NCI-H2227 (cell line): ENCODE measurements around the gene DLX2.
A peak's percentile ranks its signal among the peaks of the same experiment; 100 is the strongest.
"Not testable (repeated sequence)": the region's sequence is repeated elsewhere in the genome, so short reads cannot be mapped to it uniquely, and the experiment has no call there.

Source experiments
- DNase-seq: peaks from one replicate; lab custom pipeline; 2025; ENCODE audit not compliant: unreplicated experiment; lab: John Stamatoyannopoulos, UW

DLX2 gene

DNA sequence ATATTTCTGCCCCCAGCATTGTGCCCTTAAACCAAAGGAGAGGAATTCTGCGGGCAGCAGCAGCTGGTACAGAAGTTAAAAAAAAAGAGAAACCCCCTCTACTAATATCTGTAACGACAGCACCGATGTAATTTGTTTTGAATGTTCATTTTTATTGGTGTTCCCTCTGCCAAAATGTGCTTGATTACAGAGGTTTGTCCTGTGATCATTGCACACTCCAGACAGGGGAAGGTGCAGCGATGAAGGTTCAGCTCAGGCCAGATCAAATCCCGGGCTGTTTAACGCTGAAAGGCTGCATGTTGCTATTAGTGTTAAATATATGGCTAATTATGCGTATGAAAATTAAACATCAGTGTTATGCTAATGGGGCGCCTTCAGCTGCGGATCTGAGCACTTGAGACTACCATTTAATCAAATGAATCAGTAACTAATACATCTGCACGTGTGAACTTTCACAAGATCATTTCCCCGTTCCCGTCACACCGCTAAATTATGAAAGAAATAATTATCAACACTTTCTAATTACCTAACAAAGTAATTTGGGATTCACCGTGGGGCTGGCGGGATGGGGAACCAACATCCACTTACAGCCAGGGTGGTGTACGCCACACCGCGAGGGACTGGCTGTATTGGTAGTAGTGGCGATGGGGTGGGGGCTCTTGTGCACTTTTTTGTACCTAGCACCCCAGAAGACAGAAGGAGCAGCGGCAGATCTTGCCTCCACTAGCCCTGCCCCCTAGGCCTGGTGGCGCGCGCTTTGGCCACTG lies 18.9 kb downstream of the DLX2 start:
- DNase-seq: no peak

GRCh38 chr2:172082944-172083627 lies 19.6 kb downstream of the DLX2 start:
- DNase-seq: no peak

- DNase-seq: no peak
These were observed 20.4 kb downstream of the DLX2 start for GRCh38 chr2:172082105-172082943.

DNA sequence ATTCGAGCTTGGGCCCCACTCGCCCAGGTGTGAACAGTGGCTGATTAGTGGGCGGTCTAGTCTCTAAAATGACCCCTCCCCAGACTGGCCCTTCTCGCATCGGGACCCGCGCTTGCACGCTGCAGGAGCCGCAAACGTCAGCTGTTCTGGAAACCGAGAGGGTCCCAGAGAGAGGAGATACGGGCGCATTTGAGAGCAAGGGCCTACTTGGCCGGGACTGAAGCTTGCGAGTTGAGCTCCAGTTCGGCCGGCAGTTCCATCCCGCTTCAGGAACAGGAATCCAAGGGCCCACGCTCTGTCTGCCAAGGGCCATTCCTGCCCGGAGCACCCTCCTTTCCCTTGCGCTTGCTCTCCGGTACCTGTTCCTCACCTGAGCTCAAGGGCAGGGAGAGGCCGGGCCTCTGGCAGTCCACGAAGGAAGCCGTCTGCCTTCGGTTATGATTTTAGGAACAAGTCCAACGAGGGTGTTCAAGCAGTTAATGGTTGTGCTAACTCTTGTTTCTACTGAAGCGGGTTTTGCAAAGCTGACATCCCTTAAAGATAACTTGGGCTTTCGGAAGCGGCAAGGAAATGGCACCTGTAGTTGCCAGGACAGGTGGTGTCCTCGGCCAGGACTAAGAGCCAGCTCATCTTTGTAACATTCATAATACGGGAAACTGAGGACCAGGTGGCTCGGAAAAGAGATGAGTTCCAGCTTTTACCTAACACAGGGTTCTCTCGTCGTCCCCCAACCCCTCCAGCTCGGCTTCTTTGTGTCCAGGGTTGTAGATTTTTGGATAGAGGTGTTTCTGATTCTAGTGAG lies 21.3 kb downstream of the DLX2 start:
- no peak for DNase-seq

DNA sequence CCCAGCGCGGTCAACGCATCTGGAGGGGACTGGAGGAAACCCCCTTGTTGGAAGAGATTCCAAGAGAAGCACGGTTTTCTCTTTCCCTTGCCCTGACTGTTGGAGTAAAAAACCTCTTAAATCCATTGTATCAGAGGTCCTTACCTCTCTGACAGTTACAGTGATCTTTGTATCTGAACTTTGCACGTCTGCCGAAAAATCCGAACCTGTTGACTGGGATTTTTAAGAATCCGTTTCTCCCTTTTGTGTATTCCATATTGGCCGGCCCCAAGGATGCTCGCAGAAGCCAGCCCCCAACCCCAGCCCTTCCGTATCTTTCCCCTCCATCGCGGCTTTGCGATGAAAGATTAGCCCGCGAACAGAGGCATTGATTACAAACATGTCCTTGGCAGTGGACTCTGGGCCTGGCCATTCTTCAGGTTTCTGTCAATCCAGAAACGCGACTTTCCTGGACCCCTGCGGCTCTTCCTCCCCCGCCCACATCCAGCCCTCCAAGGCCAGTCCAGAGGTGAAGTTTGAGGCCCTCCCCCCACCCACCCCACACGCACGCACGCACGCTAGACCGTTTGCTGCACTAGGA lies 22.0 kb downstream of the DLX2 start:
- DNase-seq: no peak

DNA sequence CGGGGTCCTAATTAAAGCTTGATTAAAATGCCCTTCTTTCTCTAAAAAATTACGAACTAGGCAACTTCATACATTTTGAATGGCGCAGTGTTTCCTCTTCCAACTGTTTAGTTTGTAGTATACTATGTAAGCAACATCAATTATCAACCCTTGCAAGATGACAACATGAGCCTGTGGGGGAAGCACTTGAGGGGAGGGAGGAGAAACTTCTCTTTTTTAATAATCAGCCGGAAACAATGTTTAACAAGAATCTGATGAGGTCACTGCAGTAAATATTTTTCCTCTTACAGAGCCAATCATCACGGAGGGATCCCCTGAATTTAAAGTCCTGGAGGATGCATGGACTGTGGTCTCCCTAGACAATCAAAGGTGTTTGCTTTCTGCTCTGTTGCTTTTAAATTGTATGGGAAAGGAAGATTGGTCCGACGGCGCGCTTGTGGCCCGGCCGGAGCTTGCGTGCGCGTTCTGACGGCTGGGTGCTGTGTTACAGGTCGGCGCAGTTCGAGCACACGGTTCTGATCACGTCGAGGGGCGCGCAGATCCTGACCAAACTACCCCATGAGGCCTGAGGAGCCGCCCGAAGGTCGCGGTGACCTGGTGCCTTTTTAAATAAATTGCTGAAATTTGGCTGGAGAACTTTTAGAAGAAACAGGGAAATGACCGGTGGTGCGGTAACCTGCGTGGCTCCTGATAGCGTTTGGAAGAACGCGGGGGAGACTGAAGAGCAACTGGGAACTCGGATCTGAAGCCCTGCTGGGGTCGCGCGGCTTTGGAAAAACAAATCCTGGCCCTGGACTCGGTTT lies 22.7 kb downstream of the DLX2 start:
- no peak for DNase-seq

- no peak for DNase-seq
These were observed 23.3 kb downstream of the DLX2 start for GRCh38 chr2:172079416-172079815.

DNA sequence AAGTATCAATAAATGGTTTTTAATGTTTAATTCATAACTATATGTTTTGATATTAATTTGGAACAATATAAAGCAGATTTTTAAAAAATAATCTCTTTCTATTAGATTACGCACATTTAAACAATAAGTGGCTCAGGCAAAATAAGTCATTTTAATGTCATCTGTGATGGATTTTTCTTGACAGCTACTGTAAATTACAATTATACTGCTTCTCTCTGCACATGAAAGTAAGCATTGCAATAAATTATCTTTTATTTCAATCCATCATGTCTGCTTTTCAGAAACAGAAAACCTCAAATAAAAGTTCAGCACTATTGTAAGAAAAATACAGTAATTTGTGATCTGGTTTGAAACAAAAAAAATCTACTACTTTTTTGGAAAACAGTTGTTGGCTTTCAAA lies 28.4 kb downstream of the DLX2 start:
- DNase-seq: no peak

- no peak for DNase-seq
These were observed 29.2 kb downstream of the DLX2 start for GRCh38 chr2:172073518-172073917.

- DNase-seq: peak; percentile 100
These were observed 30.0 kb downstream of the DLX2 start for GRCh38 chr2:172072706-172073105.

DNA sequence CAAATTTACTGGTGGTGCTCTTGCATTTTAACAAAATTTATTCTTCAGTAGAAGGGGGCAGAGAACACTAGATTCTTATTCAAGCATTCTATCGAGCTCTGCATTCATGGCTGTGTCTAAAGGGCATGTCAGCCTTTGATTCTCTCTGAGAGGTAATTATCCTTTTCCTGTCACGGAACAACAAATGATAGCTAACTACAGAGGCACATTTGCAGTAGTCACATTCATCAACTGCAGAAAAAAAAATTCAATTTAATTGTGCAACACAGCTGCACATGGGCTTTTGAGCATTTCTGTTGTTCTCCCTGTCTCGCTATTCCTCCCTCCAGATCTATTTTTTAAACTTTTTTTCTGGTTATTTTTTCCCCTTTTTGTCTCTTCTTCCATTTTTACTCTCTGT lies 30.4 kb downstream of the DLX2 start:
- DNase-seq: peak; percentile 92

- no peak for DNase-seq
These were observed 31.8 kb downstream of the DLX2 start for GRCh38 chr2:172070936-172071335.

DNA sequence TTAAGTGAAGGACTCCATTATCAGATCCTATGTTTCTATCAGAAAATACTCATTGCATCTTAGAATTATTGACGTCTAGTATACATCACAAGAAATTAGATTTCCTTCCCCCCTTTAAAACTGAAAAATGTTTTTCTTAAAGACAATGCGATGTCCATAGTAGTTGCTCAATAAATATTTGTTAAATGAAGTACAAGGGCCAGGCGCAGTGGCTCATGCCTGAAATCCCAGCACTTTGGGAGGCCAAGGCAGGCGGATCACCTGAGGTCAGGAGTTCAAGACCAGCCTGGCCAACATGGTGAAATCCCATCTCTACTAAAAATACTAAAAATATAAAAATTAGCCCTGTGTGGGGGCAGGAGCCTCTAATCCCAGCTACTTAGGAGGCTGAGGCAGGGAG lies 34.8 kb downstream of the DLX2 start:
- not testable (repeated sequence) for DNase-seq

GRCh38 chr2:172066394-172066886 lies 36.3 kb downstream of the DLX2 start:
- peak; percentile 98 for DNase-seq

DNA sequence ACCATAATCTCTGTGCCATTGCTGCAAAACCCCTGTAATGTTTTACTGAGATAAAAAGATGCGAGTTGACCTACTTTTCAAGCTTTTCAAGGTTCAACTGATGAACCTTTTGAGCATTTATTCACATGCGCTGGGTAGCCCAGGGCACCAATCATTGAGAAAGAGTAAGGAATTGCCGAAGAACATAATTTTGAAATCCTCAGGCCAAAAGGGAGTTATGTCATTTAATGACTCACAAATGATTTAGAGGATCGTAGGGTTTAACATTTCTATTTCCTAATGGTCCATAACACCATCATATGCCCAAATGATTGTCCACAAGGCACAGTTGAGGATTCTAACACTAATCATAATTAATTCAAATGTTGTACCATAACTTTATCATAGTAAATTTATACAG lies 37.6 kb downstream of the DLX2 start:
- DNase-seq: no peak

DNA sequence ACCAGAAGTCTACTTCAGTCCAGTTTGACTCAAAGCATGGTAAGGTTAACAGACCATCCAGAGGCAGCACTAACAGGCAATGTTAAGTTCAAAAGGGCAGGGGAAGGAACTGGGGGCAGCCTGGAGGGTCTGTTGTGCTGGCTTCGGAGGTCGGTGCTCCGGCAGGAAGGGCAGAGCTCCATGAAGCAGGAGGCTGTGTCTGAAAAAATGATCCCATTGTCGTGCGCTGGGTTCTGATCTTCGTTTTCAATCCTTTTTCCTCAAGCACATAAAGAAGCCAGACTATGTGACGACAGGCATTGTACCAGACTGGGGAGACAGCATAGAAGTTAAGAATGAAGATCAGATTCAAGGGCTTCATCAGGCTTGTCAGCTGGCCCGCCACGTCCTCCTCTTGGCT lies 39.3 kb downstream of the DLX2 start:
- no peak for DNase-seq

DNA sequence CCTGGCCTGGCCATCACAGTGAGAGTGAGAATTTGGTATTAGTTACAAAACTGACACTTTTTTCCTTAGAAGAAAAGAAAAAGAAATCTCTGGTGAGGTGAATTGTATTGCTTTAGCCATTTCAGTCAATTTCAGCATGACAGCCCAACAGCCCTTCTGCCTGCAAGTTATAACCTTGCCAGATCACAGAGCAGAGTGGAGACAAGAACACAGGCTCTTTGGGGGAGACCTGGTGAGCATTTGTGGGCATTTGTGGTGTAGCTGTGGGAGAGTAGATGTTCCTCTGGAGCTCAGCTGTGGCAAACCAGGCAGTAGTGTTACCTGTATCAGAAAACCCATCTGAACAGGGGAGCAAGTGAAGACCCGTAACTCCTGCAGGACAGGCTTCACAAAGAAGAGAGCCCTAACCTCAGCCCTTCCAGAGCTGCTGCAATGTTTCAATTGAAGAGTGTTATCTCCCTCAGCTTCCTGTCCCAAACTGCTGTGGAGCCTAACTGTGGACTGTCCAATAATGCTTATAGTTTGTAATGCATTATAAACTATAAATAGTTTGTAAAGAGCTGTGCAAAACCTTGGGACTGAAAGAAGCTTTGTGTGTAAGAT lies 40.2 kb downstream of the DLX2 start:
- no peak for DNase-seq

DNA sequence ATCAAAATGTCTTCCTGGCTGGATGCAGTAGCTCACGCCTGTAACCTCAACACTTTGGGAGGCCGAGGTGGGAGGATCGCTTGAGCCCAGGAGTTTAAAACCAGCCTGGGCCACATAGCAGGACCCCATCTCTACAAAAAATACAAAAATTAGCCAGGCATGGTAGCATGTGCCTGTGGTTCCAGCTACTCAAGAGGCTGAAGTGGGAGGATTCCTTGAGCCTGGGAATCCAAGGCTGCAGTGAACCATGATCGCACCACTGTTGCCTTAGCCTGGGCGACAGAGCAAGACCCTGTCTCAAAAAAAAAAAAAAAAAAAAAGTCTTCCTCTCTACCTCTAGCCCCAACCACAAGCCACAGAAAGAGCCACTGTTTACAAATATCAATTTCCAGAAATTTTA lies 42.6 kb downstream of the DLX2 start:
- not testable (repeated sequence) for DNase-seq

- no peak for DNase-seq
These were observed 44.0 kb downstream of the DLX2 start for GRCh38 chr2:172058660-172059059.
